ENCODE results near the gene CRACR2B. TPM values are rescaled to one million over a fixed set of nuclear protein-coding genes. Genes with fewer than 3 reads are reported as not detected.
A peak's percentile ranks its signal among the peaks of the same experiment; 100 is the strongest.

Gene CRACR2B
- total RNA-seq, 1 experiment from 2014 or later: 17.5 TPM

DNA sequence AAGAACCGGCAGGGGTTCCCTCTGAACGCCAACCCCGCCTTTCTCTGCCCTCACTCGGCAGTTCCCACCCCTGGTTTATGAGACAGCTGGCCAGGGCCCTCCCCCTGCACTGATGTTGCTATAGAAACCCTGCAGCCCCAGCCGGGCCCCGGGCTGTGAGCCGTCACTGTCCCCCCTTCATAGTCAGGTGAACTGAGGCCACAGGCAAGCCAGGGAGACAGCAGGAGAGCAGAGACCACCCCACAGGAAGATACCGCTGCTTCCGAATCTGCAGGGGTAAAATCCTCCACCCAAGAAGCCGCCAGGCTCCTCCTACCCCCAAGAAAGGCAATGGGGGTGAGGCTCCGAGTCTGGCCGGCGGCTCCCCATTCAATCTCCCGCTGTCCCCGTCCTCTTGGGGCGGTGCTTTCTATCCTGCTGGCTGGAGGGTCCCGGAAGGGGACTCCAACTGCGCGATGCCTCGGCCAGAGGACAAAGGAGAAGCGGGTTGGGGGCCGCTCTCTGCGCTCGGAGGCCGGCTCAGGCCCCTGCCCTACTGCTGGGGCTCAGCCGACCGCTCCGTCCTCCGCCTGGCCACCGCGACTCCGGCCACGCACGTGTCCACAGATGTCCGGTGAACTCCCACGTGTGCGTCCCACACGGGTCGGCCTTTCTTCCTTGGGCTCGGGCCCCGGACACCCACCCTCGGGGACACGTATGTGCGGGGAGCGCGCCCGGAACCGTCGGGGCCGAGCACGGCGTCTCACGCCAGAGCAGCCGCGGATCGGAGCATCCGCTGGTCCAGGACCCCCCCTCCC lies 30.2 kb upstream of the CRACR2B start:
- Histone ChIP-seq H3K36me3 (ENCODE audit: low read depth) (no peaks in the 10 kb centered on the region), H4K20me1 (ENCODE audit: insufficient read depth) (no peaks in the 10 kb centered on the region), H3K9me3 (ENCODE audit: insufficient read depth, low read depth) (no peaks in the 10 kb centered on the region), H3K79me2 (ENCODE audit: low read depth) (no peaks in the 10 kb centered on the region), H3F3A (ENCODE audit: insufficient read depth, low read depth) (peaks cover 3% of the 10 kb centered on the region; the same call in 1 of the 2 replicates), H3K4me1 (replicated peaks; ENCODE audit: insufficient read depth) (peaks cover 8% of the 10 kb centered on the region), H3K27ac (no peak overlapping the region), H3K27me3 (ENCODE audit: insufficient read depth, low read depth) (no peaks in the 10 kb centered on the region), H3K9me2 (ENCODE audit: insufficient read depth) (no peaks in the 10 kb centered on the region), H3K4me3 (peak overlapping the region; percentile 80), H3K4me2 (peak overlapping the region; percentile 75), H2AFZ (peak overlapping the region; percentile 73)
- TF ChIP-seq, protein P1, sequence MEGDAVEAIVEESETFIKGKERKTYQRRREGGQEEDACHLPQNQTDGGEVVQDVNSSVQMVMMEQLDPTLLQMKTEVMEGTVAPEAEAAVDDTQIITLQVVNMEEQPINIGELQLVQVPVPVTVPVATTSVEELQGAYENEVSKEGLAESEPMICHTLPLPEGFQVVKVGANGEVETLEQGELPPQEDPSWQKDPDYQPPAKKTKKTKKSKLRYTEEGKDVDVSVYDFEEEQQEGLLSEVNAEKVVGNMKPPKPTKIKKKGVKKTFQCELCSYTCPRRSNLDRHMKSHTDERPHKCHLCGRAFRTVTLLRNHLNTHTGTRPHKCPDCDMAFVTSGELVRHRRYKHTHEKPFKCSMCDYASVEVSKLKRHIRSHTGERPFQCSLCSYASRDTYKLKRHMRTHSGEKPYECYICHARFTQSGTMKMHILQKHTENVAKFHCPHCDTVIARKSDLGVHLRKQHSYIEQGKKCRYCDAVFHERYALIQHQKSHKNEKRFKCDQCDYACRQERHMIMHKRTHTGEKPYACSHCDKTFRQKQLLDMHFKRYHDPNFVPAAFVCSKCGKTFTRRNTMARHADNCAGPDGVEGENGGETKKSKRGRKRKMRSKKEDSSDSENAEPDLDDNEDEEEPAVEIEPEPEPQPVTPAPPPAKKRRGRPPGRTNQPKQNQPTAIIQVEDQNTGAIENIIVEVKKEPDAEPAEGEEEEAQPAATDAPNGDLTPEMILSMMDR (conservative IDR thresholded peaks at IDR 0.05): no peak
- TF ChIP-seq EZH2 (IDR thresholded peaks at IDR 0.05; ENCODE audit: low read depth): no peak
- CTCF ChIA-PET: no interaction called here
- DNase-seq: peak; percentile 35 to 57
- POLR2A ChIA-PET (ENCODE audit: unreplicated experiment): interaction anchor here (0.7 kb wide), 1 partner anchor 38 kb away, joined by 5 read pairs; no protein-coding TSS in a partner anchor
- BruUV-seq (replicated peaks): TSS peak; percentile 15
- intact Hi-C loops (cut with micrococcal nuclease; ENCODE audit: unreplicated experiment): loop anchor here (5.0 kb wide), 1 partner anchor 50 kb away; the partner anchor contains the start of gene TALDO1

DNA sequence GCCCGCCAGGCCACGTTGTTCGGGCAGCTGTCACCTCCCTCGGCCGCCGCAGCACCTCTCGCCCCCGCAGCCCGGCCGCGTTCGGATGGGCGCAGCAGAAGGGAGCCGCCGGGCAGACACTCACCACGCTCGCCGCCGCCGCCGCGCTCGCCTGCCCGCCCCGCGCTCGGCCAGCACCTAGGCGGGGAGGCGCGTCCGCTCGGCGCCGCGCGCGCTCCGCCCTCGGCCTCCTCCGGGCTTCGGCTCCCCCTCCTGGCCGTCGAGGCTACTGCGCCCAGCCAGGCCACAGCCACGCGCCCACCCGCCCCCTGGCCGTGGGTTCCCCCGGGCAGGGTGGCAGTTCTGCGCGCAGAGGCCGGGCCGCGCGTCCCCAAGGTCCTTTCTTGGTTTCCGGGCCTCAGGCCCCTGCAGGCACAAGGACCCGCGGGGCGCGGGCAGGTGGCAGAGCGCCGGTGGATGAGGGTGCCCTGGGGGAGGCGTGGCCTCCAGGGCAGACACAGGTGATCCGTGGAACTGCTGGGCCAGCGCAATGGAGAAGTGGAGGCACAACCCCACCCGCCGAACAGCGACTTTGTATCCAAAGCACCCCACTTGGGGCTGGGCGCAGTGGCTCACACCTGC lies 29.5 kb upstream of the CRACR2B start, which contains the start of gene SLC25A22:
Gene SLC25A22 (minus strand): TSS at position 189 of the 621 bp plus-strand sequence. CDS start 3,275 bp downstream, outside the sequence.
- CTCF ChIA-PET: no interaction called here
- POLR2A ChIA-PET (ENCODE audit: unreplicated experiment): no interaction called here
- Histone ChIP-seq H3K4me2 (peak within 1 kb of the TSS; percentile 77), H3K4me1 (replicated peaks; ENCODE audit: insufficient read depth) (peaks cover 8% of the 10 kb centered on the region), H3F3A (ENCODE audit: insufficient read depth, low read depth) (peaks cover 3% of the 10 kb centered on the region; the same call in 1 of the 2 replicates), H3K36me3 (ENCODE audit: low read depth) (no peaks in the 10 kb centered on the region), H3K27me3 (ENCODE audit: insufficient read depth, low read depth) (no peaks in the 10 kb centered on the region), H3K4me3 (peak within 1 kb of the TSS; percentile 80), H3K9me3 (ENCODE audit: insufficient read depth, low read depth) (no peaks in the 10 kb centered on the region), H3K27ac (no peak within 1 kb of the TSS), H3K9me2 (ENCODE audit: insufficient read depth) (no peaks in the 10 kb centered on the region), H2AFZ (peak within 1 kb of the TSS; percentile 73), H4K20me1 (ENCODE audit: insufficient read depth) (no peaks in the 10 kb centered on the region), H3K79me2 (ENCODE audit: low read depth) (no peaks in the 10 kb centered on the region)
- TF ChIP-seq, protein P1 (conservative IDR thresholded peaks at IDR 0.05): peak; percentile 75
- TF ChIP-seq EZH2 (IDR thresholded peaks at IDR 0.05; ENCODE audit: low read depth): no peak
- intact Hi-C loops (cut with micrococcal nuclease; ENCODE audit: unreplicated experiment): loop anchor here (5.0 kb wide), 1 partner anchor 51 kb away; the partner anchor contains the start of gene TALDO1
- DNase-seq: peak; percentile 39 to 80
- BruUV-seq (replicated peaks): no TSS peak

DNA sequence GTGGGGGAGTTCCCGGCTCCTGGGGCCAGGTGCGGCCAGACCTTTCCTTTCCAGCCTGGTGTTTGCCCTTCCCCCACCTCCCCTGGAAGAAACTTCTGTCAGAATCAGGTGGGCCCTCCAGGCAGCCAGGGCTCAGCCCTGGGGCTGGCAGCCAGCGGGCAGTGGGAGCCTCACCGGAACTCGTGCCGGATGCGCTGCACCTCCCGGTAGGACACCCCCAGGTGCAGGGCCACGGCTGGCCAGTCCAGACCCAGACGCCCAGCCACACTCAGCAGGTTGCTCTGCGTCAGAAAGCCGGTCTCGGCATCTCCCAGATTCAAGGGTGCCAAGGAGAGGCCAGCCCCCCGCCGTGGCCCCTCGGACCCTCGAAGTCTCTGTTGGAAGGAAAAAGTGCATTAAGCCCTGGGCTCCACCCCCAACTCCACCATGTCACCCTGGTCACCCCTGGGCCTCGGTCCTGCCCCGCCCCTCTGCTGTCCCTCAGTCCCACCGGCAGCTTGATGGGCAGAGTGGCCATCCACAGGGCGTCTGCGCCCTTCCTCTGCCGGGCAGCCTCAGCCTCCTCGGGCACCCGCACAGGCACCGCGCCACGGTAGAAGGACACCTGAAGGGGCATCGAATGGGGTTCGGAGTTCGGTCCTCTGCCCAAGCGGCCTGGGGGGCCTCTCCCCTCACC lies 27.9 kb upstream of the CRACR2B start:
- Histone ChIP-seq H3K9me3 (ENCODE audit: insufficient read depth, low read depth) (no peaks in the 10 kb centered on the region), H2AFZ (no peak overlapping the region), H3K9me2 (ENCODE audit: insufficient read depth) (no peaks in the 10 kb centered on the region), H3F3A (ENCODE audit: insufficient read depth, low read depth) (peaks cover 3% of the 10 kb centered on the region; the same call in 1 of the 2 replicates), H3K4me2 (no peak overlapping the region), H4K20me1 (ENCODE audit: insufficient read depth) (no peaks in the 10 kb centered on the region), H3K79me2 (ENCODE audit: low read depth) (no peaks in the 10 kb centered on the region), H3K36me3 (ENCODE audit: low read depth) (no peaks in the 10 kb centered on the region), H3K27ac (no peak overlapping the region), H3K4me1 (replicated peaks; ENCODE audit: insufficient read depth) (peaks cover 8% of the 10 kb centered on the region), H3K4me3 (no peak overlapping the region), H3K27me3 (ENCODE audit: insufficient read depth, low read depth) (no peaks in the 10 kb centered on the region)
- intact Hi-C loops (cut with micrococcal nuclease; ENCODE audit: unreplicated experiment): loop anchor here (5.0 kb wide), 1 partner anchor 52 kb away; the partner anchor contains the start of gene TALDO1
- no TSS peak for BruUV-seq (replicated peaks)
- DNase-seq: peak in 1 of 2 experiments; percentile 30
- no peak for TF ChIP-seq EZH2 (IDR thresholded peaks at IDR 0.05; ENCODE audit: low read depth)
- TF ChIP-seq, protein P1 (conservative IDR thresholded peaks at IDR 0.05): no peak
- ChIA-PET CTCF (no interaction called here), POLR2A (ENCODE audit: unreplicated experiment) (no interaction called here)
